Body of pancreas (tissue), 4 donors: Measurements from ENCODE around the gene C6orf47. TPM values are rescaled to one million over a fixed set of nuclear protein-coding genes. Genes with fewer than 3 reads are reported as not detected.
A peak's percentile ranks its signal among the peaks of the same experiment; 100 is the strongest.

Experiments used
- ATAC-seq: fragments of 150-250 bp; one replicate; pipeline ENCODE4 v1.9.1; 2016
- DNase-seq, 4 donors: peaks; one replicate each; pipeline ENCODE4 v3.0.0-alpha.2; 2019
- H3K27ac ChIP-seq, 4 donors: fragments of 200-600 bp; sonication (generic); 1 replicate in 3 of 4; 2 replicates in 1 of 4; pipeline versions ENCODE4 v1.5.1 to v1.6.1; 2016 to 2019; ENCODE audit warnings: mild to moderate bottlenecking in 1 of 4, mixed read lengths in 1 of 4, moderate library complexity in 1 of 4
- H3K27me3 ChIP-seq, 2 donors: fragments of 200-600 bp; sonication (generic); one replicate each; pipeline ENCODE4 v1.6.0; 2016; ENCODE audit warnings: mild to moderate bottlenecking in 1 of 2
- H3K36me3 ChIP-seq, 2 donors: fragments of 200-600 bp; sonication (generic); replicated peaks in 1 of 2; 2 replicates each; pipeline ENCODE4 v1.5.1; 2016; ENCODE audit warnings: low read depth in 2 of 2; ENCODE audit not compliant: insufficient read depth in 1 of 2
- H3K4me1 ChIP-seq: fragments of 200-600 bp; sonication (generic); one replicate; pipeline ENCODE4 v1.6.0; 2016
- H3K4me3 ChIP-seq, 2 donors: fragments of 200-600 bp; sonication (generic); 1 replicate in 1 of 2; 2 replicates in 1 of 2; pipeline ENCODE4 v1.5.1; 2016 to 2019
- H3K9me3 ChIP-seq, 3 donors: fragments of 200-600 bp; sonication (generic); 1 replicate in 2 of 3; 2 replicates in 1 of 3; pipeline ENCODE4 v1.5.1; 2016
- POLR2A ChIP-seq, 3 donors: fragments of 450-650 bp; IDR thresholded peaks; one replicate each; pipeline ENCODE4 v1.6.1; 2016; ENCODE audit warnings: antibody characterized with exemption in 3 of 3, mild to moderate bottlenecking in 2 of 3
- WGBS, 2 donors: methylation state at CpG; one replicate each; pipeline ENCODE4 v1.1.5; 2017; 5-methylcytosine and 5-hydroxymethylcytosine counted together
- intact Hi-C: fragments of 100-400 bp; cut with DNase I; formaldehyde crosslinking; loops from one replicate; pipeline ENCODE4 v1.15.1; 2023
- total RNA-seq, 2 donors: library from RNA; depleted of rRNA; stranded (reverse); fragments of >200 nt; gene quantifications; one replicate each; pipeline ENCODE4 v1.1.0, GENCODE V29; 2016
- TF ChIP-seq, protein P1 (sequence below), 7 experiments: fragments of 450-650 bp in 4 of 7; fragments of 200-600 bp in 3 of 7; sonication (generic) in 3 of 7; IDR thresholded peaks; one replicate each; pipeline ENCODE4 v1.5.1; 2016 to 2019; ENCODE audit warnings: antibody characterized with exemption in 7 of 7

C6orf47 gene
- total RNA-seq, 2 donors from 2014 or later = 15.8 to 22.1 TPM

DNA sequence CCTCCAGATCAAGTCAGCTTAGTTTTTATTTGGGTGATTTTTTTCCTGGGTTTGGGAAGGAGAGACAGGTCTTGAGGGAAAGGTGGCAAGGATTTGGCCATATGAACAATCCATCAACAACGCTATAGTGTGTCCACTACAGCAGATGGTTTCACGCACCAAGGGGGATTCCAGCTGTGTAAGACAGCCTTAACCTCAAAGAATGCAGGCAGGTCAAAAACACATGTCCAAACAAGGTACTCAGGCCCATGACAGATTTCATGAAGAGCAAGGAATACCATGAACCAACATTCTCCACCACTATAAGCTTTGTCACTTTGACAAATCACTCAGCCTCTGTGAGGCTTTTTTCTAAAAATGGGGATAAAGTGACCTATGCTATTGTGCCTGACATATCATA lies 43.6 kb downstream of the C6orf47 start:
- WGBS, 2 donors = 79 to 83% methylated on average over 2 of the region's 2 CpGs
- no peak overlapping the region for H3K27ac ChIP-seq
- intact Hi-C loops = no loop called here
- ATAC-seq (no peak), DNase-seq (no peak)
- peaks cover 13% of the 10 kb centered on the region for H3K4me1 ChIP-seq
- H3K27me3 ChIP-seq = no peaks in the 10 kb centered on the region
- TF ChIP-seq, protein P1, sequence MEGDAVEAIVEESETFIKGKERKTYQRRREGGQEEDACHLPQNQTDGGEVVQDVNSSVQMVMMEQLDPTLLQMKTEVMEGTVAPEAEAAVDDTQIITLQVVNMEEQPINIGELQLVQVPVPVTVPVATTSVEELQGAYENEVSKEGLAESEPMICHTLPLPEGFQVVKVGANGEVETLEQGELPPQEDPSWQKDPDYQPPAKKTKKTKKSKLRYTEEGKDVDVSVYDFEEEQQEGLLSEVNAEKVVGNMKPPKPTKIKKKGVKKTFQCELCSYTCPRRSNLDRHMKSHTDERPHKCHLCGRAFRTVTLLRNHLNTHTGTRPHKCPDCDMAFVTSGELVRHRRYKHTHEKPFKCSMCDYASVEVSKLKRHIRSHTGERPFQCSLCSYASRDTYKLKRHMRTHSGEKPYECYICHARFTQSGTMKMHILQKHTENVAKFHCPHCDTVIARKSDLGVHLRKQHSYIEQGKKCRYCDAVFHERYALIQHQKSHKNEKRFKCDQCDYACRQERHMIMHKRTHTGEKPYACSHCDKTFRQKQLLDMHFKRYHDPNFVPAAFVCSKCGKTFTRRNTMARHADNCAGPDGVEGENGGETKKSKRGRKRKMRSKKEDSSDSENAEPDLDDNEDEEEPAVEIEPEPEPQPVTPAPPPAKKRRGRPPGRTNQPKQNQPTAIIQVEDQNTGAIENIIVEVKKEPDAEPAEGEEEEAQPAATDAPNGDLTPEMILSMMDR (IDR thresholded peaks at IDR 0.05) = no peak
- no peak for TF ChIP-seq POLR2A (IDR thresholded peaks at IDR 0.05)
- H3K9me3 ChIP-seq = no peaks in the 10 kb centered on the region
- no peak overlapping the region for H3K4me3 ChIP-seq
- no peaks in the 10 kb centered on the region for H3K36me3 ChIP-seq

DNA sequence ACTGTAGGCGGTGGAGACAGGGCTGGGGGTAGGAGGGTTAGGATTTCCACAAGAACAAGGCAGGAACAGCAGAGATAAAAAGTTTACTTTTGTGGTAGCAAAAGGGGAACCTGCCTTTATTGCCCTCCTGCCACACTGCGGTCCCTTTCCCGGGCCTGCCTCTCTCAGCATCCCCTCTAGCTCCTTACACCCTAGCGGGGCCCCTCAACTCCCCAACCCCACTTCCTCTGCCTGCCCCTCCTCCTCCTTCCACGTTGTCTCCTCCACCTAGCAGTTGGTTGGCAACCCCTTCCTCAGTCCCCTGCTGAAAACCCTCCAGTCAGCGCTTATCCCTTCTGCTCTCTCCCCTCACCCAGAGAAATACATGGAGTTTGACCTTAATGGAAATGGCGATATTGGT lies 44.8 kb downstream of the C6orf47 start:
- no peak for DNase-seq
- intact Hi-C loops = no loop called here
- Histone ChIP-seq H3K4me1 (peaks cover 4% of the 10 kb centered on the region), H3K9me3 (no peaks in the 10 kb centered on the region), H3K27me3 (no peaks in the 10 kb centered on the region), H3K27ac (peak overlapping the region in 1 of 4 donors; percentile 53), H3K4me3 (no peak overlapping the region), H3K36me3 (no peaks in the 10 kb centered on the region)
- ATAC-seq = no peak
- WGBS, 2 donors = 69 to 73% methylated on average over 7 of the region's 7 CpGs
- TF ChIP-seq, protein P1 (IDR thresholded peaks at IDR 0.05) = no peak
- no peak for TF ChIP-seq POLR2A (IDR thresholded peaks at IDR 0.05)

DNA sequence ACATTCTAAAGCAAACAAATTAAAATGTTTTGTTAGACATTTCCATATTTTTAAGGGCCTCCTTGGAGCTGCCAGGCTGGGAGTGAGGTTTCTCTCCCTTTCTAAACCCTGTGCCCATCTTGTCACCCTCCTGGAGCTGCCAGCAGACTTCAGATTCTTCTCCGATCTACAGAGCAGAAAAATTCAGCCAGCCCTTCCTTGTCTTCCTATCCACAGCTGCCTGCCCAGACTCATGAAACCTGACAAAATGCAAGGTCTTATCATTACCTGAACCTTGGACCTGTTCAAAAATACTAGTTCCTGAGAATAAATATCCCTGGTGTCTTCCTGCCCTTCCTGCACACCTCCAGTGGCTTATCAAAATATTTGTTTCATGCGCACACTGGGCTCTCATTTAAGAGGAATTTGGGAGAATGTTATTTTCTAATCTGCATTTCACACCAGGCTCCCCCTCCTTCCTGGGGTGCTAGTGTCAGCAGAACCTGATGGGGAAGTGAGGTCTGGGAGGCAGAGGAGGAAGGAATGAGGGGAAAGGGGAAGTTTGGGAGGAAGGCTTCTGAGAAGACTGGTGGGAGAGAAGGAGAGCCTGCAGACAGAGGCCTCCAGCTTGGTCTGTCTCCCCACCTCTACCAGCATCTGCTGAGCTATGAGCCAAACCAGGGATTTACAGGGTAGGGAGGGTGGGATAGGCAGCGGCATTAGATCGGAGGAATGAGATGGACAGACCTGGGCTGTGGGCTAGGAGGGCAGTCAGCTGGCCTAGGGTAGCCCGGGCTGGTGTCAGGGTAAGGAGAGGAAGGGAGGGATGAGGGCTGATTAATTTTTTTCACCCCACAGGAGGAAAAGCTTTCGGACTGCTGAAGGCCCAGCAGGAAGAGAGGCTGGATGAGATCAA lies 45.6 kb downstream of the C6orf47 start, which contains the start of gene AIF1:
Gene AIF1, plus strand, starts transcription at position 551 of the 895 bp plus-strand sequence. Its CDS starts 96 bp downstream, at position 647.
- ATAC-seq (no peak), DNase-seq (peak in 1 of 4 donors; percentile 40)
- 55 to 69% methylated on average over 6 of the region's 6 CpGs for WGBS, 2 donors
- intact Hi-C loops = no loop called here
- Histone ChIP-seq H3K27me3 (no peaks in the 10 kb centered on the region), H3K4me3 (no peak within 1 kb of the TSS), H3K36me3 (no peaks in the 10 kb centered on the region), H3K9me3 (no peaks in the 10 kb centered on the region), H3K27ac (peak within 1 kb of the TSS in 2 of 4 donors; percentile 8 to 53), H3K4me1 (peaks cover 4% of the 10 kb centered on the region)
- TF ChIP-seq POLR2A (IDR thresholded peaks at IDR 0.05) = no peak
- TF ChIP-seq, protein P1 (IDR thresholded peaks at IDR 0.05) = no peak

DNA sequence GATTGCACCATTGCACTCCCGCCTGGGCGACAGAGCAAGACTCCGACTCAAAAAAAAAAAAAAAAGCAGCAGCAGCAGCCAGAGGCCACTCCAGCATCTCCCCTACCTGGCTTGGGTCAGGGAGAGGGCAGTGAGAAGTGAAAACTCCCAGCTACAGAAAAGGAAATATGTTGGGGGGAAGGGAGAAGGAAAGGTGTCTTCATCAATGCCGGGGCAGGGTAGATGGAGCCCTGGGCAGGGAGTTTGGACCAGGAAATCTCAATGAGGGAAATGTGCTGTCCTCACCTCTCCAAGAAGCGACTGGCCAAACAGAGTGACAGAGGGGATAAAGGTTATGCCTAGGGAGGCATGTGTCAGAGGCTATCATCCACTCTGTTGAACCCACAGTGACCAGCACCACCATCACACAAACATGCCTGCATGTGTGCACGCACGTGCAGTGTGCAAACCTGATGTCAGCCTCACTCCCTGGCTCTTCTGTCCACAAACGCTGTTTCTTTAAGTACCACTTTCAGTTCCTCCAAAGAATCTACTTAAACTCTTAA lies 46.4 kb downstream of the C6orf47 start:
- WGBS, 2 donors = 71 to 77% methylated on average over 8 of the region's 8 CpGs
- peak in 1 of 4 donors; percentile 18 for DNase-seq
- ATAC-seq = no peak
- Histone ChIP-seq H3K27ac (peak overlapping the region in 1 of 4 donors; percentile 52), H3K4me3 (no peak overlapping the region), H3K4me1 (no peaks in the 10 kb centered on the region), H3K9me3 (no peaks in the 10 kb centered on the region), H3K36me3 (no peaks in the 10 kb centered on the region), H3K27me3 (no peaks in the 10 kb centered on the region)
- TF ChIP-seq POLR2A (IDR thresholded peaks at IDR 0.05) = no peak
- TF ChIP-seq, protein P1 (IDR thresholded peaks at IDR 0.05) = no peak
- intact Hi-C loops = no loop called here
